PC-9 (cell line): ENCODE measurements around the gene SH3RF1. TPM values are rescaled to one million over a fixed set of nuclear protein-coding genes. Genes with fewer than 3 reads are reported as not detected.

Experiments
- BruUV-seq: library from RNA; stranded (reverse); fragments of 400-500 nt; replicated peaks from 2 replicates; lab custom pipeline; 2021; lab: Mats Ljungman, UMichigan
- CTCF ChIA-PET: fragments of 300-600 bp; sonication (Branson Sonifier 250); formaldehyde crosslinking; loops from one replicate; lab custom pipeline; 2022; ENCODE audit warnings: antibody characterized with exemption; lab: Charles Lee
- POLR2A ChIA-PET: fragments of 300-600 bp; sonication (Branson Sonifier 250); formaldehyde crosslinking; loops from one replicate; lab custom pipeline; 2022; ENCODE audit warnings: antibody characterized with exemption; ENCODE audit not compliant: unreplicated experiment; lab: Charles Lee
- DNase-seq, 2 experiments: peaks; one replicate each; pipeline versions ENCODE4 v3.0.0 to v3.0.0-alpha.2; 2015 to 2022; ENCODE audit warnings: mixed read lengths in 1 of 2
- H2AFZ ChIP-seq: fragments of 200-600 bp; sonication (generic); 2 replicates; pipeline ENCODE4 v1.8.1; 2017; ENCODE audit warnings: antibody characterized with exemption
- H3F3A ChIP-seq: fragments of 200-600 bp; sonication (generic); 2 replicates; pipeline ENCODE4 v1.8.1; 2017; ENCODE audit warnings: antibody characterized with exemption, mild to moderate bottlenecking, low read depth; ENCODE audit not compliant: insufficient read depth
- H3K27ac ChIP-seq: fragments of 200-600 bp; sonication (generic); 2 replicates; pipeline ENCODE4 v1.6.1; 2016; ENCODE audit warnings: mixed run types
- H3K27me3 ChIP-seq: fragments of 200-600 bp; sonication (generic); 2 replicates; pipeline ENCODE4 v1.6.1; 2016; ENCODE audit warnings: low read depth, mixed run types; ENCODE audit not compliant: insufficient read depth
- H3K36me3 ChIP-seq: fragments of 200-600 bp; sonication (generic); 2 replicates; pipeline ENCODE4 v1.6.1; 2016; ENCODE audit warnings: low read depth, mixed run types
- H3K4me1 ChIP-seq: fragments of 200-600 bp; sonication (generic); replicated peaks from 2 replicates; pipeline ENCODE4 v1.6.1; 2016; ENCODE audit warnings: mixed run types; ENCODE audit not compliant: insufficient read depth
- H3K4me2 ChIP-seq: fragments of 200-600 bp; sonication (generic); 2 replicates; pipeline ENCODE4 v1.6.1; 2017; ENCODE audit warnings: mixed run types
- H3K4me3 ChIP-seq: fragments of 200-600 bp; sonication (generic); 2 replicates; pipeline ENCODE4 v1.6.1; 2016; ENCODE audit warnings: mixed run types
- H3K79me2 ChIP-seq: fragments of 200-600 bp; sonication (generic); 2 replicates; pipeline ENCODE4 v1.6.1; 2017; ENCODE audit warnings: low read depth, mixed run types
- H3K9me2 ChIP-seq: fragments of 200-600 bp; sonication (generic); 2 replicates; pipeline ENCODE4 v1.8.1; 2017; ENCODE audit warnings: mild to moderate bottlenecking; ENCODE audit not compliant: insufficient read depth
- H3K9me3 ChIP-seq: fragments of 200-600 bp; sonication (generic); 2 replicates; pipeline ENCODE4 v1.8.1; 2016; ENCODE audit warnings: low read depth; ENCODE audit not compliant: insufficient read depth
- H4K20me1 ChIP-seq: fragments of 200-600 bp; sonication (generic); 2 replicates; pipeline ENCODE4 v1.8.1; 2017; ENCODE audit not compliant: insufficient read depth
- CTCF ChIP-seq: fragments of 200-600 bp; sonication (generic); conservative IDR thresholded peaks from 2 replicates; pipeline ENCODE4 v1.6.1; 2017; ENCODE audit warnings: mixed run types, antibody characterized with exemption, mild to moderate bottlenecking, moderate library complexity
- EZH2 ChIP-seq: fragments of 200-600 bp; sonication (generic); IDR thresholded peaks from 2 replicates; pipeline ENCODE4 v1.8.0; 2017; ENCODE audit warnings: antibody characterized with exemption, low read depth
- intact Hi-C: fragments of 100-400 bp; cut with micrococcal nuclease; formaldehyde crosslinking; loops from one replicate; pipeline ENCODE4 v1.10.0; 2022; ENCODE audit not compliant: unreplicated experiment
- total RNA-seq: library from RNA; stranded (reverse); gene quantifications from 2 replicates; pipeline ENCODE4 v1.2.3, GENCODE V29; 2021

SH3RF1 gene
- total RNA-seq, 1 experiment from 2014 or later: 26.4 TPM

GRCh38 chr4:169259271-169259670, 11.5 kb downstream of the SH3RF1 start:
- Histone ChIP-seq H3K4me2 (no peak overlapping the region), H3K9me3 (no peaks in the 10 kb centered on the region), H3K27me3 (no peaks in the 10 kb centered on the region), H3K36me3 (peaks cover 9% of the 10 kb centered on the region), H3K4me1 (peaks cover 8% of the 10 kb centered on the region), H3K79me2 (peaks cover 93% of the 10 kb centered on the region), H4K20me1 (no peaks in the 10 kb centered on the region), H3K27ac (no peak overlapping the region), H3F3A (no peaks in the 10 kb centered on the region), H2AFZ (no peak overlapping the region), H3K9me2 (no peaks in the 10 kb centered on the region), H3K4me3 (no peak overlapping the region)
- DNase-seq: no peak
- intact Hi-C loops: no loop called here
- no TSS peak for BruUV-seq
- ChIA-PET POLR2A (interaction anchor here (0.6 kb wide), 1 partner anchor 699 kb away, joined by 11 read pairs; no protein-coding TSS in a partner anchor), CTCF (no interaction called here)
- TF ChIP-seq EZH2 (no peak), CTCF (no peak)

GRCh38 chr4:169258141-169258540, 12.6 kb downstream of the SH3RF1 start:
- H4K20me1 ChIP-seq: no peaks in the 10 kb centered on the region
- H3K79me2 ChIP-seq: peaks cover 93% of the 10 kb centered on the region
- intact Hi-C loops: no loop called here
- no peaks in the 10 kb centered on the region for H3K27me3 ChIP-seq
- no peak for DNase-seq
- H3K9me3 ChIP-seq: no peaks in the 10 kb centered on the region
- no peak overlapping the region for H2AFZ ChIP-seq
- no peaks in the 10 kb centered on the region for H3F3A ChIP-seq
- no peaks in the 10 kb centered on the region; the same call in none of the 2 replicates for H3K36me3 ChIP-seq
- H3K4me1 ChIP-seq: peaks cover 16% of the 10 kb centered on the region
- CTCF ChIA-PET: no interaction called here
- TF ChIP-seq EZH2 (no peak), CTCF (no peak)
- H3K4me2 ChIP-seq: no peak overlapping the region
- no TSS peak for BruUV-seq
- no peaks in the 10 kb centered on the region for H3K9me2 ChIP-seq
- H3K27ac ChIP-seq: no peak overlapping the region
- POLR2A ChIA-PET: no interaction called here
- H3K4me3 ChIP-seq: no peak overlapping the region

GRCh38 chr4:169256856-169257761, 13.6 kb downstream of the SH3RF1 start:
- no peaks in the 10 kb centered on the region for H4K20me1 ChIP-seq
- H3K9me3 ChIP-seq: no peaks in the 10 kb centered on the region
- H3K27me3 ChIP-seq: no peaks in the 10 kb centered on the region
- ChIA-PET CTCF (interaction anchor here (0.7 kb wide), 1 partner anchor 126 kb away, joined by 3 read pairs; no protein-coding TSS in a partner anchor), POLR2A (no interaction called here)
- peaks cover under 1% of the 10 kb centered on the region; the same call in 1 of the 2 replicates for H3F3A ChIP-seq
- no peak overlapping the region for H3K4me2 ChIP-seq
- intact Hi-C loops: no loop called here
- H2AFZ ChIP-seq: no peak overlapping the region
- H3K27ac ChIP-seq: no peak overlapping the region
- TF ChIP-seq CTCF (no peak), EZH2 (no peak)
- H3K9me2 ChIP-seq: no peaks in the 10 kb centered on the region
- H3K4me1 ChIP-seq: peaks cover 26% of the 10 kb centered on the region
- BruUV-seq: no TSS peak
- no peak for DNase-seq
- peaks cover 94% of the 10 kb centered on the region for H3K79me2 ChIP-seq
- no peaks in the 10 kb centered on the region; the same call in 1 of the 2 replicates for H3K36me3 ChIP-seq
- no peak overlapping the region for H3K4me3 ChIP-seq
